ENCODE measurements around the gene CEP250. TPM values are rescaled to one million over a fixed set of nuclear protein-coding genes. Genes with fewer than 3 reads are reported as not detected.

Gene CEP250
- total RNA-seq, 1 donor: 23.5 TPM

- DNase-seq (ENCODE audit: insufficient read length, low spot score, missing footprints): no peak
- no peak overlapping the region for H3K4me2 ChIP-seq (ENCODE audit: insufficient read depth, low read length)
- peaks cover 1% of the 10 kb centered on the region for H4K20me1 ChIP-seq (ENCODE audit: insufficient read depth, low read length)
- H3K79me2 ChIP-seq (ENCODE audit: insufficient read depth, low read length): no peaks in the 10 kb centered on the region
- no peaks in the 10 kb centered on the region for H3K9me3 ChIP-seq (ENCODE audit: low read depth, low read length)
- H3K36me3 ChIP-seq (ENCODE audit: insufficient read depth, low read length): peaks cover 79% of the 10 kb centered on the region
- H2AFZ ChIP-seq (ENCODE audit: low read length): no peak overlapping the region
- TF ChIP-seq CTCF (IDR thresholded peaks at IDR 0.05; ENCODE audit: extremely low read depth, low read depth, low read length): no peak
- H3K27ac ChIP-seq (ENCODE audit: low read depth, low read length): no peak overlapping the region
- H3K27me3 ChIP-seq (ENCODE audit: insufficient read depth, low read length): no peaks in the 10 kb centered on the region
- no peaks in the 10 kb centered on the region for H3K4me1 ChIP-seq (ENCODE audit: insufficient read depth, low read length)
- H3K4me3 ChIP-seq (ENCODE audit: insufficient read depth, low read length): no peak overlapping the region
These were observed 19.0 kb downstream of the CEP250 start for GRCh38 chr20:35474303-35474871.

GRCh38 chr20:35476288-35476687 is 20.9 kb downstream of the CEP250 start:
- DNase-seq (ENCODE audit: insufficient read length, low spot score, missing footprints): no peak
- no peaks in the 10 kb centered on the region for H3K79me2 ChIP-seq (ENCODE audit: insufficient read depth, low read length)
- H3K27me3 ChIP-seq (ENCODE audit: insufficient read depth, low read length): no peaks in the 10 kb centered on the region
- H3K27ac ChIP-seq (ENCODE audit: low read depth, low read length): no peak overlapping the region
- H3K36me3 ChIP-seq (ENCODE audit: insufficient read depth, low read length): peaks cover 82% of the 10 kb centered on the region
- TF ChIP-seq CTCF (IDR thresholded peaks at IDR 0.05; ENCODE audit: extremely low read depth, low read depth, low read length): no peak
- no peak overlapping the region for H3K4me3 ChIP-seq (ENCODE audit: insufficient read depth, low read length)
- no peaks in the 10 kb centered on the region for H3K4me1 ChIP-seq (ENCODE audit: insufficient read depth, low read length)
- H3K4me2 ChIP-seq (ENCODE audit: insufficient read depth, low read length): no peak overlapping the region
- H3K9me3 ChIP-seq (ENCODE audit: low read depth, low read length): no peaks in the 10 kb centered on the region
- H2AFZ ChIP-seq (ENCODE audit: low read length): no peak overlapping the region
- no peaks in the 10 kb centered on the region for H4K20me1 ChIP-seq (ENCODE audit: insufficient read depth, low read length)

- TF ChIP-seq CTCF (IDR thresholded peaks at IDR 0.05; ENCODE audit: extremely low read depth, low read depth, low read length): no peak
- no peaks in the 10 kb centered on the region for H3K9me3 ChIP-seq (ENCODE audit: low read depth, low read length)
- no peak for DNase-seq (ENCODE audit: insufficient read length, low spot score, missing footprints)
- no peaks in the 10 kb centered on the region for H4K20me1 ChIP-seq (ENCODE audit: insufficient read depth, low read length)
- H3K36me3 ChIP-seq (ENCODE audit: insufficient read depth, low read length): peaks cover 60% of the 10 kb centered on the region
- H3K27ac ChIP-seq (ENCODE audit: low read depth, low read length): no peak overlapping the region
- H2AFZ ChIP-seq (ENCODE audit: low read length): no peak overlapping the region
- H3K4me2 ChIP-seq (ENCODE audit: insufficient read depth, low read length): no peak overlapping the region
- H3K79me2 ChIP-seq (ENCODE audit: insufficient read depth, low read length): no peaks in the 10 kb centered on the region
- H3K4me1 ChIP-seq (ENCODE audit: insufficient read depth, low read length): no peaks in the 10 kb centered on the region
- H3K27me3 ChIP-seq (ENCODE audit: insufficient read depth, low read length): no peaks in the 10 kb centered on the region
- H3K4me3 ChIP-seq (ENCODE audit: insufficient read depth, low read length): no peak overlapping the region
These were observed 23.5 kb downstream of the CEP250 start for GRCh38 chr20:35478804-35479472.

GRCh38 chr20:35479798-35480197 is 24.4 kb downstream of the CEP250 start:
- no peaks in the 10 kb centered on the region for H3K27me3 ChIP-seq (ENCODE audit: insufficient read depth, low read length)
- no peak overlapping the region for H2AFZ ChIP-seq (ENCODE audit: low read length)
- H3K4me1 ChIP-seq (ENCODE audit: insufficient read depth, low read length): no peaks in the 10 kb centered on the region
- H3K4me2 ChIP-seq (ENCODE audit: insufficient read depth, low read length): no peak overlapping the region
- H3K36me3 ChIP-seq (ENCODE audit: insufficient read depth, low read length): peaks cover 61% of the 10 kb centered on the region
- H3K27ac ChIP-seq (ENCODE audit: low read depth, low read length): no peak overlapping the region
- no peaks in the 10 kb centered on the region for H3K9me3 ChIP-seq (ENCODE audit: low read depth, low read length)
- H3K79me2 ChIP-seq (ENCODE audit: insufficient read depth, low read length): no peaks in the 10 kb centered on the region
- no peak for DNase-seq (ENCODE audit: insufficient read length, low spot score, missing footprints)
- no peak for TF ChIP-seq CTCF (IDR thresholded peaks at IDR 0.05; ENCODE audit: extremely low read depth, low read depth, low read length)
- H4K20me1 ChIP-seq (ENCODE audit: insufficient read depth, low read length): no peaks in the 10 kb centered on the region
- no peak overlapping the region for H3K4me3 ChIP-seq (ENCODE audit: insufficient read depth, low read length)
